ENCODE data around the gene HPN. TPM values are rescaled to one million over a fixed set of nuclear protein-coding genes. Genes with fewer than 3 reads are reported as not detected.

Gene HPN
- polyA plus RNA-seq, 3 donors, result 0.05 TPM; not detected in 2

DNA sequence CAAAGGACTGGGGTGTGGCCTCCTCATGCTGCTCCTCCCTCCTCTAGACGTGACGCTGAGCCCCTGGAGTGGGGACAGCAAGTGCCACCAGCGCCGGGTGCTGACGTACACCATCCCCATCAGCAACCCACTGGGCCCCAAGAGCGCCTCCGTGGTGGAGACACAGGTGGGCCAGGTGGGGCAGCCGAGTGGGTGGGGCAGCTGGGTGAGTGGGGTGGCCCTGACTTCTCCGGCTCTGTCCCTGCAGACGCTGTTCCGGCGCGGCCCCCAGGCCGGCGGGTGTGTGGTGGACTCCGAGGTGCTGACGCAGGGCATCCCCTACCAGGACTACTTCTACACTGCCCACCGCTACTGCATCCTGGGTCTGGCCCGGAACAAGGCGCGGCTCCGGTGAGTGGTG lies 22.4 kb upstream of the HPN start:
- H3K9me3 ChIP-seq (replicated peaks in 1 of 2; ENCODE audit: control insufficient read depth in 1 of 2, insufficient read depth in 1 of 2, low read length in 2 of 2), result no peaks in the 10 kb centered on the region
- H3K9ac ChIP-seq (ENCODE audit: insufficient read depth, low read length, poor library complexity, severe bottlenecking), result no peak overlapping the region
- H3K27me3 ChIP-seq (ENCODE audit: control insufficient read depth in 2 of 2, insufficient read depth in 2 of 2, low read length in 2 of 2), result no peaks in the 10 kb centered on the region
- Mint-ChIP-seq H3K4me1 (peaks cover 43% of the 10 kb centered on the region), H3K27ac (no peak overlapping the region), H3K36me3 (peaks cover 81 to 95% of the 10 kb centered on the region in 2 donors), H3K9me3 (no peaks in the 10 kb centered on the region), H3K4me3 (no peak overlapping the region), H3K27me3 (ENCODE audit: low read depth in 3 of 3) (peaks cover 0 to 1% (median 0%) of the 10 kb centered on the region in 3 donors)
- no peak overlapping the region for H3K27ac ChIP-seq (ENCODE audit: low read depth in 1 of 2, low read length in 2 of 2)
- peaks cover 66 to 91% of the 10 kb centered on the region in 2 donors for H3K36me3 ChIP-seq (replicated peaks in 1 of 2; ENCODE audit: control insufficient read depth in 1 of 2, insufficient read depth in 2 of 2, low read length in 2 of 2)
- no peak overlapping the region for H3K4me2 ChIP-seq (replicated peaks; ENCODE audit: extremely low read depth, low read length, poor library complexity, severe bottlenecking)
- peaks cover 4% of the 10 kb centered on the region for H3K79me2 ChIP-seq (ENCODE audit: insufficient read depth, low read length)
- peaks cover 45 to 49% of the 10 kb centered on the region in 2 donors for H3K4me1 ChIP-seq (ENCODE audit: control insufficient read depth in 1 of 2, insufficient read depth in 2 of 2, low read length in 2 of 2)
- peaks cover 17% of the 10 kb centered on the region for H4K20me1 ChIP-seq (ENCODE audit: insufficient read depth, low read length)
- TF ChIP-seq, protein P1, sequence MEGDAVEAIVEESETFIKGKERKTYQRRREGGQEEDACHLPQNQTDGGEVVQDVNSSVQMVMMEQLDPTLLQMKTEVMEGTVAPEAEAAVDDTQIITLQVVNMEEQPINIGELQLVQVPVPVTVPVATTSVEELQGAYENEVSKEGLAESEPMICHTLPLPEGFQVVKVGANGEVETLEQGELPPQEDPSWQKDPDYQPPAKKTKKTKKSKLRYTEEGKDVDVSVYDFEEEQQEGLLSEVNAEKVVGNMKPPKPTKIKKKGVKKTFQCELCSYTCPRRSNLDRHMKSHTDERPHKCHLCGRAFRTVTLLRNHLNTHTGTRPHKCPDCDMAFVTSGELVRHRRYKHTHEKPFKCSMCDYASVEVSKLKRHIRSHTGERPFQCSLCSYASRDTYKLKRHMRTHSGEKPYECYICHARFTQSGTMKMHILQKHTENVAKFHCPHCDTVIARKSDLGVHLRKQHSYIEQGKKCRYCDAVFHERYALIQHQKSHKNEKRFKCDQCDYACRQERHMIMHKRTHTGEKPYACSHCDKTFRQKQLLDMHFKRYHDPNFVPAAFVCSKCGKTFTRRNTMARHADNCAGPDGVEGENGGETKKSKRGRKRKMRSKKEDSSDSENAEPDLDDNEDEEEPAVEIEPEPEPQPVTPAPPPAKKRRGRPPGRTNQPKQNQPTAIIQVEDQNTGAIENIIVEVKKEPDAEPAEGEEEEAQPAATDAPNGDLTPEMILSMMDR (IDR thresholded peaks at IDR 0.05), result no peak
- intact Hi-C loops (cut with micrococcal nuclease), result no loop called here
- no peak overlapping the region for H2AFZ ChIP-seq (ENCODE audit: insufficient read depth, low read depth, low read length, poor library complexity, severe bottlenecking)
- 94% methylated on average over 13 of the region's 22 CpGs for WGBS (ENCODE audit: insufficient coverage)
- DNase-seq, result no peak
- no peak overlapping the region for H3K4me3 ChIP-seq (replicated peaks in 1 of 3; ENCODE audit: low read depth in 2 of 3, low read length in 3 of 3)

DNA sequence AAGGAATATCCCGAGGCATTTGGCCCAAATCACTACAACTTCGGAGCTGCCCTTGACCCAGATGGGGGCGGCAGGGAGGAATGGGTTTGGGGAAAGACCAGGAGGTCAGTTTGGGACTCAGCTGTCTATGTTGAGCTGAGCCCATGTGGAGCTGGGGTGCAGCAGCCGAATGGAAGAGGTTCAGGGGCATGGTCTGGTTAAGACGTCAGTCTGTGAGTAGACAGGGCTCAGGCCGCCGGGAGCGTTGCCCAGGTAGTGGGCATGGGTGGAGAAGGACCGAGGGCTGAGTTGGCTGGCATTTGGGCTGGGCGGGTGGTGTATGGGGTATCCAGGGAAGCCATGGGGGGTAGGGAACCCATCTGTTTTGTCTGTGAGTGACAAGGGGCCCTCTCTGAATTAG lies 20.5 kb upstream of the HPN start:
- Mint-ChIP-seq H3K27ac (no peak overlapping the region), H3K36me3 (peaks cover 81 to 95% of the 10 kb centered on the region in 2 donors)
- H3K4me1 ChIP-seq (ENCODE audit: control insufficient read depth in 1 of 2, insufficient read depth in 2 of 2, low read length in 2 of 2), result peaks cover 30 to 34% of the 10 kb centered on the region in 2 donors

More for the DNA sequence above, 20.5 kb upstream of the HPN start:
- no peak overlapping the region for H3K9ac ChIP-seq (ENCODE audit: insufficient read depth, low read length, poor library complexity, severe bottlenecking)
- intact Hi-C loops (cut with micrococcal nuclease), result no loop called here
- no peaks in the 10 kb centered on the region for H3K9me3 ChIP-seq (replicated peaks in 1 of 2; ENCODE audit: control insufficient read depth in 1 of 2, insufficient read depth in 1 of 2, low read length in 2 of 2)
- peaks cover 21% of the 10 kb centered on the region for H4K20me1 ChIP-seq (ENCODE audit: insufficient read depth, low read length)
- H3K4me3 Mint-ChIP-seq, result no peak overlapping the region
- no peak overlapping the region for H3K27ac ChIP-seq (ENCODE audit: low read depth in 1 of 2, low read length in 2 of 2)
- peaks cover 0 to 1% (median 0%) of the 10 kb centered on the region in 3 donors for H3K27me3 Mint-ChIP-seq (ENCODE audit: low read depth in 3 of 3)
- peaks cover 27% of the 10 kb centered on the region for H3K4me1 Mint-ChIP-seq
- 98% methylated on average over 9 of the region's 10 CpGs for WGBS (ENCODE audit: insufficient coverage)
- no peak overlapping the region for H3K4me2 ChIP-seq (replicated peaks; ENCODE audit: extremely low read depth, low read length, poor library complexity, severe bottlenecking)
- H3K9me3 Mint-ChIP-seq, result no peaks in the 10 kb centered on the region
- no peak overlapping the region for H3K4me3 ChIP-seq (replicated peaks in 1 of 3; ENCODE audit: low read depth in 2 of 3, low read length in 3 of 3)
- no peak for DNase-seq
- H2AFZ ChIP-seq (ENCODE audit: insufficient read depth, low read depth, low read length, poor library complexity, severe bottlenecking), result no peak overlapping the region
- no peaks in the 10 kb centered on the region for H3K79me2 ChIP-seq (ENCODE audit: insufficient read depth, low read length)
- TF ChIP-seq, protein P1 (IDR thresholded peaks at IDR 0.05), result no peak
- H3K36me3 ChIP-seq (replicated peaks in 1 of 2; ENCODE audit: control insufficient read depth in 1 of 2, insufficient read depth in 2 of 2, low read length in 2 of 2), result peaks cover 76 to 97% of the 10 kb centered on the region in 2 donors
- no peaks in the 10 kb centered on the region for H3K27me3 ChIP-seq (ENCODE audit: control insufficient read depth in 2 of 2, insufficient read depth in 2 of 2, low read length in 2 of 2)
